GM12872 (cell line): ENCODE results near the gene TPM2.

ENCODE experiments used
- TF ChIP-seq, protein P1 (sequence below): IDR thresholded peaks from 3 replicates; pipeline ENCODE4 v1.5.1; 2011; ENCODE audit warnings: low read depth, mild to moderate bottlenecking, low read length, moderate library complexity; ENCODE audit not compliant: insufficient read depth

Gene TPM2

GRCh38 chr9:35716230-35716629, 26.5 kb upstream of the TPM2 start:
- TF ChIP-seq, protein P1, sequence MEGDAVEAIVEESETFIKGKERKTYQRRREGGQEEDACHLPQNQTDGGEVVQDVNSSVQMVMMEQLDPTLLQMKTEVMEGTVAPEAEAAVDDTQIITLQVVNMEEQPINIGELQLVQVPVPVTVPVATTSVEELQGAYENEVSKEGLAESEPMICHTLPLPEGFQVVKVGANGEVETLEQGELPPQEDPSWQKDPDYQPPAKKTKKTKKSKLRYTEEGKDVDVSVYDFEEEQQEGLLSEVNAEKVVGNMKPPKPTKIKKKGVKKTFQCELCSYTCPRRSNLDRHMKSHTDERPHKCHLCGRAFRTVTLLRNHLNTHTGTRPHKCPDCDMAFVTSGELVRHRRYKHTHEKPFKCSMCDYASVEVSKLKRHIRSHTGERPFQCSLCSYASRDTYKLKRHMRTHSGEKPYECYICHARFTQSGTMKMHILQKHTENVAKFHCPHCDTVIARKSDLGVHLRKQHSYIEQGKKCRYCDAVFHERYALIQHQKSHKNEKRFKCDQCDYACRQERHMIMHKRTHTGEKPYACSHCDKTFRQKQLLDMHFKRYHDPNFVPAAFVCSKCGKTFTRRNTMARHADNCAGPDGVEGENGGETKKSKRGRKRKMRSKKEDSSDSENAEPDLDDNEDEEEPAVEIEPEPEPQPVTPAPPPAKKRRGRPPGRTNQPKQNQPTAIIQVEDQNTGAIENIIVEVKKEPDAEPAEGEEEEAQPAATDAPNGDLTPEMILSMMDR, result no peak

DNA sequence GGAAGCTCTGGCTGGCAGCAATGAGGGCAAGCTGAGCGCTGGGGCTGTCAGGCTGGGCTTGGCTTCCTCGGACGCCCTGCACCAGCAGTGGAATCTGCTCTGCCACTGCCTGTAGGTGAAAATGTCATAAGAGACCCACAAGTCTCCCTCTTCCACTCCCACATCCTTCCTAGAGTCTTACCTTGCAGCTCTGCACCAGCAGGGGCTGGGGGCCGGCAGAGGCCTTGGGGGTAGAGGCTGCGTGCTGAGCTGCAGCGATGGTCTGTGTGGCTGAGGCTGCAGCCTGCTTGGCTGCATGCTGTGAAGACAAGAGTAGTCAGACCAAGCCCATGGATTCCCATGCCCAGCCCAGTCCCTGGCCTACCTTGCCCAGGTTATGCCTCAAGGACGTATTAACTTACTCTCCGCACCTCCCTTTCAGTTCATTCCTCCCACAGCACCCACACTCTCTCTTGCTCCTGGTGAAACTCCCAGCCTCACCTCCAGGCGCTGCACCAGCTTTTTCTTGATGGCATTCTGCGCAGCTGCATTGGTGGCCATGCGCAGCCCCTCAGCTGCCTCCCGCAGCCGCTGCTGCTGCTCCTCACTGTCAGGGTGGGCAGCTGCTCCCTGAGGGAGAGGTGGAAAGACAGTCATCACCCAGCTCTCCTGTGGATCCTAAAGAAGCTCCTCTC, 25.0 kb upstream of the TPM2 start:
- TF ChIP-seq, protein P1, result no peak

DNA sequence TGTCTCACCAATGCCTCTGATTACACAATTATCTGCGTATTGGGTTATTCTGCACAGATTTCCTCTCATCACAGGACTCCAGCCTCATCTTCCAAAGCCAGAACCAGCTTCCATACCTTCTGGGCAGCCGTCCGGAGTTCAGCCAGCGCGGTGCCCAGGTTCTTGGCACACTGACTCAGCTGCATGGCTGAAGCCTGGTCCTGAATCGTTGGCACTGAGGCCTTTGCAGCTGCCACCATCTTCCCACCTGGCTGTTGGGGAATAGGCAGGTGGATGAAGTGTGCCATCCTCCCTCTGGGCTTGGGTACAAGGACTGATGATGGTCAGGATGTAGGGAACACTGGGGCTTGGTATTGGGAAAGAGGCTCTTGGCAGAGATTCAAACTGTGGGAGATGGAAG, 24.4 kb upstream of the TPM2 start:
- TF ChIP-seq, protein P1, result no peak

DNA sequence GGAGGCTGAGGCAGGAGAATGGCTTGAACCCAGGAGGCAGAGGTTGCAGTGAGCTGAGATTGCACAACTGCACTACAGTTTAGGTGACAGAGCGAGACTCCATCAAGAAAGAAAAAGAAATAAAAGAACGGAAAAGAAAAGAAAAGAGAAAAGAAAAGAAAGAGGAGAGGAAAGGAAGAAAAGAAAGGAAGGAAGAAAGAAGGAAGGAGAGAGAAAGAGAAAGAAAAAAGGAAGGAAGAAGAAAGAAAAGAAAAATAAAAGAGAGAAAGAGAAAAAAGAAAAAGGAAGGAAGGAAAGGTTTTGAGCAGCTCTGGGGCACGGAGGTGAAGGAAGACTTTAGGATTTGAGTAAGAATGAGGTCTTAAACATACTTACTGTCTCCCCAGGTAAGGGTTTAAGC, 23.9 kb upstream of the TPM2 start:
- TF ChIP-seq, protein P1, result no peak

DNA sequence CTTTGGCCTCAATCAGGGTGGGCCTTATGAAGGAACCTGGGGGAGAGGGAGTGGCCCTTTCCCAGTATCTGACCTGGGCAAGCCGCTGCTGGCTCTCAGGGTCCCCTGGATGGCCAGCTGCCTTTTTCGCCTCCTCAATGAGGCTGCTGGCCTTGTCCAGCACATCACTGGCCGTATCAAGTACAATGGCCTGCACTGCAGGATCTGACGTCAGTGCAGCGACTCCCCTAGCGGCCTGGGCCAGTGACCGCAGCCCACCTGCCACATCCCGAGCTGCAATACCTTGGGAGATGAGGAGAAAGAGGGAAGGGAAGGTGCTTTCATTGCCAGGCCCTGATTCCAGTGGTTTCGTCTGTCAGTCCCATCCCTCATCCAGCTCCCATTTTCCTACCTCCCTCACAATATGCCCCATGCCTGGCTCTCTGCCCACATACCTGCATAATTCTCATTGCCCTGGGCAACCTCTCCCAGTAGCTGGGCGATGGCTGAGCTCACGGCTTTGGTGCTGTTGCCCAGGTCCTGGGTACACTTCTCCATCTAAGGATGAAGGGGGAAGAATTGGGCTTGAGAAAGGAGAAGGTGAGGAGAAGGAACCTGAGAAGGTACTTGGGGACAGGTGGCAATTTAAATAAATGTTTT, 23.2 kb upstream of the TPM2 start:
- TF ChIP-seq, protein P1, result no peak

DNA sequence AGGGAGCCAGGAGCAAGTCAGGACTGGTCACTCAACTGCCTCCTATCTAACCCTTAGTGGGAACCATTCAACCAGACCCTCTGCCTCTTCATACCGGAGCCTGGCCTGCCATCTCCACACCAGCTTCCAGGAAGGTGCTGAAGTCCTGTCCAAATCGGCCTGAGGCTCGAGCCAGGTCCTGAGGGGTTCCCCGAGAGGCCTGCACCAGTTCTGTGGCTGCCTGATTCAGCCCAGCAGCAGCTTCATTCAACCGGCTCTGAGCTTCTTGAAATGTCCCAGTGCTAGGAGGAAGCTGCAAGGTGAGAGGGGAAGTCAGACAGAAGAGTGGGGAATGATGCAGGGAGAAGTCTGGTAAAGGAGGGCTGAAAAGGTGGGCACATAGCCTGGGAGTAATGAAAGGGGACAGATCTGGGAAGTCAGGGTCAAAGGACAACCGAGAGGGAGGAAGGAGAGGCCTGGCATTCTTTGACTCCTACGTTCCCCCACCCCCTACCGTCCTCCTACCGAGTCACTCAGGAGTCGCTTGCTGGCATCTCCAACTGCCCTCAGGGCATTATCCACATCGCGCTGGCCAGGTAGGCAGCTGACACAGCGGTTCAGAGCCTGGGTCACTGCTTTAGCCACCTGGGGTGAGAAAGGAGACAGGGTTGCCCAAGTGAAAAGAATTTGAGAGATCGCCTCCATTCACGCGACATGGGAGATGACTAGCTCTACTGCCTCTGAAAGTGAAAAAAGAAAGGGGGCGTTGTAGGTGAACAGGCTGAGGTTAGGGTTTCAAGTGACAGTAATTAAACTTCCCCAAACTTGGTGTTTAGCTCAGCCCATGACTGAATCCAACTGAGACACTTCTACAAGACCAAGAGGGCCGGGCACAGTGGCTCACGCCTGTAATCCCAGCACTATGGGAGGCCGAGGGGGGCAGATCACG, 22.0 kb upstream of the TPM2 start:
- TF ChIP-seq, protein P1, result no peak

DNA sequence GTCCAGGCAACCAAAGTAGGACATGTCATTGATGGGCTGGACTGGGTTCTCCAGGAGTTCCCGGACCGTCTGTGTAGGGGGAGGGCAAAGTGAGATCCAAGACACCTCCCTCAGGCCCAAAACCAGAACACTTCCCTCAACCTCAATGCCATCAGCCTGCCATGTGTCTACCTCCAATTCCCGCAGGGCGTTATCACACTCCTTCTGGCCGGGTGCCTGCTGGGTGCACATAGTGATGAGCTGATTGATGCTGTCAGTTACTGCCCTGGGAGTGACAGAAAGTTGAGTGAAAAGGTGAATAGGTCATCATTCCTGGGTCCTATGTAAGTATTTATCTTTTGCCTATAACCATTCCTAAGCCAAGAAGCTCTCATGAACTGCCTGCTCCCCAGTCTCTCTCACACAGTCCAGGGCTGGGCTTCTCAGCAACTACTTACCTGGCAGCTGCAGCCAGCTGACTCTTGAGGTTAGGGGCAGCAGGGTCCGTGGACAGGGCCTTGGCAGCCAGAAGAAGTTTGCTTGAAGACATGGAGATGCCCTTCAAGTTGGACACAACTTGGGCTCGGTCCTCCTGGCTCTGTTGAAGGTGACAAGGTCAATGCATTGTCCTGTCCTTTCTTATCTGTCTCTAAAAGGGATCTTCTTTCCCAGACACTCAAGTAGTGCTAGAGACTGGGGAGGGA, 21.2 kb upstream of the TPM2 start:
- TF ChIP-seq, protein P1, result no peak
